GM04504 (cell line): ENCODE data around the gene VWA5B1.

Experiments
- DNase-seq: peaks from one replicate; pipeline ENCODE4 v3.0.0-alpha.2; 2012; ENCODE audit warnings: low read depth

Gene VWA5B1

GRCh38 chr1:20322825-20323612, 32.3 kb downstream of the VWA5B1 start:
- DNase-seq, result no peak

- no peak for DNase-seq
Observed at GRCh38 chr1:20323613-20323920, 32.9 kb downstream of the VWA5B1 start.

GRCh38 chr1:20324704-20325406, 34.2 kb downstream of the VWA5B1 start:
- no peak for DNase-seq

- no peak for DNase-seq
Observed at GRCh38 chr1:20325407-20325843, 34.8 kb downstream of the VWA5B1 start.

- no peak for DNase-seq
Observed at GRCh38 chr1:20325844-20326420, 35.3 kb downstream of the VWA5B1 start.

GRCh38 chr1:20327467-20327866, 36.8 kb downstream of the VWA5B1 start:
- no peak for DNase-seq

GRCh38 chr1:20328201-20328600, 37.5 kb downstream of the VWA5B1 start:
- DNase-seq, result no peak

- no peak for DNase-seq
Observed at GRCh38 chr1:20329793-20330542, 39.3 kb downstream of the VWA5B1 start.

GRCh38 chr1:20334103-20334502, 43.4 kb downstream of the VWA5B1 start:
- DNase-seq, result no peak

GRCh38 chr1:20336105-20336605, 45.5 kb downstream of the VWA5B1 start:
- DNase-seq, result no peak

- DNase-seq, result no peak
Observed at GRCh38 chr1:20337581-20337980, 46.9 kb downstream of the VWA5B1 start.

GRCh38 chr1:20339811-20340457, 49.3 kb downstream of the VWA5B1 start:
- no peak for DNase-seq

- DNase-seq, result no peak
Observed at GRCh38 chr1:20342294-20343148, 51.8 kb downstream of the VWA5B1 start.

- DNase-seq, result no peak
Observed at GRCh38 chr1:20343149-20343937, 52.7 kb downstream of the VWA5B1 start.

GRCh38 chr1:20343938-20344302, 53.2 kb downstream of the VWA5B1 start:
- DNase-seq, result no peak

GRCh38 chr1:20344738-20345137, 54.1 kb downstream of the VWA5B1 start:
- no peak for DNase-seq

GRCh38 chr1:20345419-20345818, 54.7 kb downstream of the VWA5B1 start:
- no peak for DNase-seq

- DNase-seq, result no peak
Observed at GRCh38 chr1:20346433-20346832, 55.8 kb downstream of the VWA5B1 start.

- DNase-seq, result no peak
Observed at GRCh38 chr1:20347699-20348098, 57.0 kb downstream of the VWA5B1 start.

GRCh38 chr1:20348326-20348915, 57.7 kb downstream of the VWA5B1 start:
- no peak for DNase-seq
